H1 (cell line): ENCODE data around the gene PHLPP1. TPM values are rescaled to one million over a fixed set of nuclear protein-coding genes. Genes with fewer than 3 reads are reported as not detected.

Source experiments
- GABPA ChIP-seq: IDR thresholded peaks from 2 replicates; pipeline ENCODE4 v1.6.1; 2011; ENCODE audit warnings: mild to moderate bottlenecking, low read length, moderate library complexity, borderline replicate concordance; ENCODE audit not compliant: insufficient read depth
- KDM1A ChIP-seq: fragments of 200-600, 300-600 bp; sonication (generic); IDR thresholded peaks from 2 replicates; pipeline ENCODE4 v1.7.1; 2016; ENCODE audit warnings: mild to moderate bottlenecking, low read length, borderline replicate concordance
- polyA plus RNA-seq, 7 experiments: library from polyadenylated mRNA; depleted of rRNA in 3 of 7; stranded (reverse) in 5 of 7; unstranded in 2 of 7; fragments of >200 nt in 5 of 7; fragments of 200-250 nt in 2 of 7; gene quantifications; 1 replicate in 5 of 7; 2 replicates in 1 of 7; 4 replicates in 1 of 7; pipeline versions ENCODE4 v1.2.1 to v1.2.3, GENCODE V29; 2011 to 2013; ENCODE audit warnings: missing spikeins in 2 of 7, mixed read lengths in 2 of 7
- total RNA-seq: library from RNA; stranded (reverse); fragmentation: NEBNext Ultra II Directional; extraction: Animal tissue kit (Norgen Biotek cat#: 25700); gene quantifications from 2 replicates; pipeline ENCODE4 v1.2.1, GENCODE V29; 2021
- TF ChIP-seq, protein P1 (sequence below), 3 experiments: IDR thresholded peaks; 1 replicate in 2 of 3; 2 replicates in 1 of 3; pipeline versions ENCODE4 v1.5.1 to v1.6.1; 2011; ENCODE audit warnings: low read length in 3 of 3, mild to moderate bottlenecking in 3 of 3, inconsistent platforms in 2 of 3, low read depth in 1 of 3, moderate library complexity in 1 of 3; ENCODE audit not compliant: insufficient read depth in 1 of 3; ENCODE audit errors: control extremely low read depth in 1 of 3

PHLPP1 gene
- total and polyA plus RNA-seq, 2 of the 8 experiments (the other 6 are each of a cell fraction or from before 2014, with no cell fraction given) = 28.0 to 66.3 TPM

DNA sequence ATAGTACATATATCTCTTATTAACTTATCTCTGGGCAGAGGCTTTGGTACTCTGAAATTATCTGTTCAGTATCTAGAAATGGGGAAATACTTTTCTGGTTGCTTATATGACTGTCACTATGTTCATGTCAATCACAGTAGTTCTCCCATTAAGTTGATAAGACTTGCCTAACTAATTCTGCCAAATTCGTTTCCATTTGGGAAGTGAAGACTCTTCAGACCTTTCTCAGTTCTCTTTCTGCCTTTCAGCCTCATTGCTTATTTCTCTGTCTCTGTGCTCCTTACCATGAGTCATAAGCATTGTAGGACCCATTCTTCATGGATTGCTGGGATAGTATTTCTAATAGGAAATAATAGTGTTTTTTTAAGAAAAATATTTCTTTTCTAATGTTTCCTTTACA is 113.5 kb downstream of the PHLPP1 start (continued):
- TF ChIP-seq, protein P1, sequence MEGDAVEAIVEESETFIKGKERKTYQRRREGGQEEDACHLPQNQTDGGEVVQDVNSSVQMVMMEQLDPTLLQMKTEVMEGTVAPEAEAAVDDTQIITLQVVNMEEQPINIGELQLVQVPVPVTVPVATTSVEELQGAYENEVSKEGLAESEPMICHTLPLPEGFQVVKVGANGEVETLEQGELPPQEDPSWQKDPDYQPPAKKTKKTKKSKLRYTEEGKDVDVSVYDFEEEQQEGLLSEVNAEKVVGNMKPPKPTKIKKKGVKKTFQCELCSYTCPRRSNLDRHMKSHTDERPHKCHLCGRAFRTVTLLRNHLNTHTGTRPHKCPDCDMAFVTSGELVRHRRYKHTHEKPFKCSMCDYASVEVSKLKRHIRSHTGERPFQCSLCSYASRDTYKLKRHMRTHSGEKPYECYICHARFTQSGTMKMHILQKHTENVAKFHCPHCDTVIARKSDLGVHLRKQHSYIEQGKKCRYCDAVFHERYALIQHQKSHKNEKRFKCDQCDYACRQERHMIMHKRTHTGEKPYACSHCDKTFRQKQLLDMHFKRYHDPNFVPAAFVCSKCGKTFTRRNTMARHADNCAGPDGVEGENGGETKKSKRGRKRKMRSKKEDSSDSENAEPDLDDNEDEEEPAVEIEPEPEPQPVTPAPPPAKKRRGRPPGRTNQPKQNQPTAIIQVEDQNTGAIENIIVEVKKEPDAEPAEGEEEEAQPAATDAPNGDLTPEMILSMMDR (IDR thresholded peaks at IDR 0.05; ENCODE audit: control extremely low read depth in 1 of 3, insufficient read depth in 1 of 3, low read depth in 1 of 3, low read length in 3 of 3) = no peak
- no peak for TF ChIP-seq KDM1A
- no peak for TF ChIP-seq GABPA
- TF ChIP-seq, all 59 proteins: peak for 0
